HEK293 (cell line): ENCODE data around the gene GOLGA3.

Experiments used
- GLI4 ChIP-seq: fragments of 450-650 bp; formaldehyde crosslinking; IDR thresholded peaks from 2 replicates; pipeline ENCODE4 v1.5.1; 2016; ENCODE audit warnings: missing biosample characterization, missing genetic modification characterization
- IKZF3 ChIP-seq: fragments of 450-650 bp; IDR thresholded peaks from 2 replicates; pipeline ENCODE4 v1.5.0; 2018; ENCODE audit warnings: missing biosample characterization, mild to moderate bottlenecking, missing genetic modification characterization, moderate library complexity
- KLF16 ChIP-seq: fragments of 450-650 bp; formaldehyde crosslinking; IDR thresholded peaks from 2 replicates; pipeline ENCODE4 v1.5.1; 2017; ENCODE audit warnings: missing biosample characterization, missing genetic modification characterization
- PRDM4 ChIP-seq: fragments of 450-650 bp; formaldehyde crosslinking; IDR thresholded peaks from 2 replicates; pipeline ENCODE4 v1.5.1; 2017; ENCODE audit warnings: missing biosample characterization, missing genetic modification characterization
- REST ChIP-seq: fragments of 450-650 bp; formaldehyde crosslinking; IDR thresholded peaks from 2 replicates; pipeline ENCODE4 v1.5.1; 2016; ENCODE audit warnings: missing biosample characterization, missing genetic modification characterization
- TCF7L2 ChIP-seq: IDR thresholded peaks from 2 replicates; pipeline ENCODE4 v1.6.1; 2011; ENCODE audit warnings: low read depth, mild to moderate bottlenecking, inconsistent platforms, low read length, moderate library complexity, borderline replicate concordance
- ZBTB1 ChIP-seq: fragments of 450-650 bp; formaldehyde crosslinking; IDR thresholded peaks from 2 replicates; pipeline ENCODE4 v1.5.1; 2016; ENCODE audit warnings: missing biosample characterization, missing genetic modification characterization
- ZBTB7A ChIP-seq: fragments of 450-650 bp; formaldehyde crosslinking; IDR thresholded peaks from 2 replicates; pipeline ENCODE4 v1.5.1; 2016; ENCODE audit warnings: low read depth, missing biosample characterization, missing genetic modification characterization
- ZFP37 ChIP-seq: fragments of 450-650 bp; formaldehyde crosslinking; IDR thresholded peaks from 2 replicates; pipeline ENCODE4 v1.5.1; 2016; ENCODE audit warnings: missing biosample characterization, missing genetic modification characterization
- ZNF121 ChIP-seq: fragments of 450-650 bp; formaldehyde crosslinking; IDR thresholded peaks from 2 replicates; pipeline ENCODE4 v1.5.1; 2016; ENCODE audit warnings: missing biosample characterization, missing genetic modification characterization
- ZNF155 ChIP-seq: fragments of 450-650 bp; formaldehyde crosslinking; IDR thresholded peaks from 2 replicates; pipeline ENCODE4 v1.5.1; 2016; ENCODE audit warnings: missing biosample characterization, missing genetic modification characterization
- ZNF169 ChIP-seq: fragments of 450-650 bp; formaldehyde crosslinking; IDR thresholded peaks from 2 replicates; pipeline ENCODE4 v1.5.1; 2016; ENCODE audit warnings: missing biosample characterization, missing genetic modification characterization
- ZNF26 ChIP-seq: fragments of 450-650 bp; formaldehyde crosslinking; IDR thresholded peaks from 2 replicates; pipeline ENCODE4 v1.5.1; 2016; ENCODE audit warnings: missing biosample characterization, missing genetic modification characterization
- ZNF335 ChIP-seq: fragments of 450-650 bp; formaldehyde crosslinking; conservative IDR thresholded peaks from 2 replicates; pipeline ENCODE4 v1.5.1; 2016; ENCODE audit warnings: missing biosample characterization, missing genetic modification characterization
- ZNF423 ChIP-seq: fragments of 450-650 bp; formaldehyde crosslinking; IDR thresholded peaks from 2 replicates; pipeline ENCODE4 v1.5.1; 2016; ENCODE audit warnings: missing biosample characterization, missing genetic modification characterization
- ZNF580 ChIP-seq: fragments of 450-650 bp; formaldehyde crosslinking; IDR thresholded peaks from 2 replicates; pipeline ENCODE4 v1.5.1; 2016; ENCODE audit warnings: missing biosample characterization, missing genetic modification characterization
- ZNF585B ChIP-seq: fragments of 450-650 bp; formaldehyde crosslinking; IDR thresholded peaks from 2 replicates; pipeline ENCODE4 v1.5.1; 2016; ENCODE audit warnings: missing biosample characterization, missing genetic modification characterization
- ZNF626 ChIP-seq: fragments of 450-650 bp; sonication (Bioruptor Pico); formaldehyde crosslinking; IDR thresholded peaks from 2 replicates; pipeline ENCODE4 v1.5.1; 2018; ENCODE audit warnings: missing biosample characterization, missing genetic modification characterization, inconsistent platforms
- ZNF660 ChIP-seq: fragments of 450-650 bp; IDR thresholded peaks from 2 replicates; pipeline ENCODE4 v1.5.1; 2018; ENCODE audit warnings: missing biosample characterization, mild to moderate bottlenecking, missing genetic modification characterization
- ZNF768 ChIP-seq: fragments of 450-650 bp; formaldehyde crosslinking; IDR thresholded peaks from 2 replicates; pipeline ENCODE4 v1.5.1; 2018; ENCODE audit warnings: missing biosample characterization, mild to moderate bottlenecking, missing genetic modification characterization
- ZNF785 ChIP-seq: fragments of 450-650 bp; formaldehyde crosslinking; IDR thresholded peaks from 2 replicates; pipeline ENCODE4 v1.5.1; 2016; ENCODE audit warnings: missing biosample characterization, missing genetic modification characterization
- TF ChIP-seq, protein P1 (sequence below): fragments of 450-650 bp; formaldehyde crosslinking; IDR thresholded peaks from 2 replicates; pipeline ENCODE4 v1.5.1; 2016; ENCODE audit warnings: missing biosample characterization, missing genetic modification characterization
- TF ChIP-seq, protein P2 (sequence below): fragments of 450-650 bp; formaldehyde crosslinking; IDR thresholded peaks from 2 replicates; pipeline ENCODE4 v1.5.1; 2017; ENCODE audit warnings: missing biosample characterization, missing genetic modification characterization
- TF ChIP-seq, protein P3 (sequence below): fragments of 450-650 bp; IDR thresholded peaks from 2 replicates; pipeline ENCODE4 v1.5.1; 2018; ENCODE audit warnings: missing biosample characterization, mild to moderate bottlenecking, missing genetic modification characterization
- TF ChIP-seq, protein P4 (sequence below): fragments of 450-650 bp; formaldehyde crosslinking; IDR thresholded peaks from 2 replicates; pipeline ENCODE4 v1.5.1; 2016; ENCODE audit warnings: missing biosample characterization, missing genetic modification characterization

Gene GOLGA3

DNA sequence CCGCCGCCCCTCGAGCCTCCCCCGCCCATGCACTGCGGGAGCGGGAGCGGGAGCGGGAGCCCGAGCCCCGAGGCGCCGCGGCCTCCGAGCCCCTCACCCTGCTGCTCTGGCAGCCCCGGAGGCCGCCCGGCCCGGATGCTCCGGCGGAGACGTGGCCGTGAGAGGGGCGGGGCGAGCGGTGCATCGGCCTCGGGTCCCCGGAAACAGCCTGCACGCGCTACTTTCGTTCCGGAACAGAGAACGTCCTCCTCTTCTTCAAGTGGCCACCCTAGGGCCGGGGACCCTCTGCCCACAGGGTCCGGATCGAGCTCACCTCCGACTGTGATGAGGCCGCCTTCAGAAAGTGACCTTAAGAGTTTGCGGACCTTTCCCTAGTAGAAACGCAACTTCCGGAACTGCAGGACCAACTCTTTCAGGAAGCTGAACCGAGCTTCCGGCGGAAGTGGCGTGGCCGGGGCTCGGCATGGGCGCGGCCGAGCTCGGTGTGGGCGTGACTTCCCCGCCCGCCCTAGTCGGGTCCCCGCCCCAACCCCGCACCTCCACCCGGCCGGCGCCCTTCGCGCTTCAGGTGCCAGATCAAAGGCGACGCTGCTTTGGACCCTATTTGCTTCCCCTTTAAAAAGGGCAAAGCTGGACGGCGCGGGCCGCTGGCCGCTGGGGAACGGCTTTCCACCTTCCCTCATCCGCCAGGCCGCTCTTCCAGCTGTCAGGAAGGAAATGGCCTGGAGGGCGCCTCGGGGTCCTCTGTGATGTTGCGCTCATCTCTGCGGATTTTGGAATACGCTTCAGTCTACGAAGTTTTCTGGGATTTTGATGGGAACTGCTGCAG, at the start of gene GOLGA3 (continued):
- no peak for TF ChIP-seq ZNF335 (tag by site-specific recombination)
- TF ChIP-seq, protein P1, sequence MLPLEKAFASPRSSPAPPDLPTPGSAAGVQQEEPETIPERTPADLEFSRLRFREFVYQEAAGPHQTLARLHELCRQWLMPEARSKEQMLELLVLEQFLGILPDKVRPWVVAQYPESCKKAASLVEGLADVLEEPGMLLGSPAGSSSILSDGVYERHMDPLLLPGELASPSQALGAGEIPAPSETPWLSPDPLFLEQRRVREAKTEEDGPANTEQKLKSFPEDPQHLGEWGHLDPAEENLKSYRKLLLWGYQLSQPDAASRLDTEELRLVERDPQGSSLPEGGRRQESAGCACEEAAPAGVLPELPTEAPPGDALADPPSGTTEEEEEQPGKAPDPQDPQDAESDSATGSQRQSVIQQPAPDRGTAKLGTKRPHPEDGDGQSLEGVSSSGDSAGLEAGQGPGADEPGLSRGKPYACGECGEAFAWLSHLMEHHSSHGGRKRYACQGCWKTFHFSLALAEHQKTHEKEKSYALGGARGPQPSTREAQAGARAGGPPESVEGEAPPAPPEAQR (tag by site-specific recombination), result peak; percentile 92
- no peak for TF ChIP-seq ZNF423
- peak; percentile 68; the same call in 1 of the 2 replicates for TF ChIP-seq ZBTB7A
- peak; percentile 65; the same call in 1 of the 2 replicates for TF ChIP-seq ZNF121 (tag by site-specific recombination)
- no peak for TF ChIP-seq ZNF155 (tag by site-specific recombination)
- peak; percentile 43; the same call in 1 of the 2 replicates for TF ChIP-seq ZNF785
- TF ChIP-seq ZNF169 (tag by site-specific recombination), result 0 out of 2 replicates have a peak, but pooled peaks have one; percentile 35
- TF ChIP-seq KLF16 (tag by site-specific recombination), result peak; percentile 100
- TF ChIP-seq, protein P2, sequence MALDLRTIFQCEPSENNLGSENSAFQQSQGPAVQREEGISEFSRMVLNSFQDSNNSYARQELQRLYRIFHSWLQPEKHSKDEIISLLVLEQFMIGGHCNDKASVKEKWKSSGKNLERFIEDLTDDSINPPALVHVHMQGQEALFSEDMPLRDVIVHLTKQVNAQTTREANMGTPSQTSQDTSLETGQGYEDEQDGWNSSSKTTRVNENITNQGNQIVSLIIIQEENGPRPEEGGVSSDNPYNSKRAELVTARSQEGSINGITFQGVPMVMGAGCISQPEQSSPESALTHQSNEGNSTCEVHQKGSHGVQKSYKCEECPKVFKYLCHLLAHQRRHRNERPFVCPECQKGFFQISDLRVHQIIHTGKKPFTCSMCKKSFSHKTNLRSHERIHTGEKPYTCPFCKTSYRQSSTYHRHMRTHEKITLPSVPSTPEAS (tag by site-specific recombination), result peak; percentile 60; the same call in 1 of the 2 replicates
- TF ChIP-seq, protein P3, sequence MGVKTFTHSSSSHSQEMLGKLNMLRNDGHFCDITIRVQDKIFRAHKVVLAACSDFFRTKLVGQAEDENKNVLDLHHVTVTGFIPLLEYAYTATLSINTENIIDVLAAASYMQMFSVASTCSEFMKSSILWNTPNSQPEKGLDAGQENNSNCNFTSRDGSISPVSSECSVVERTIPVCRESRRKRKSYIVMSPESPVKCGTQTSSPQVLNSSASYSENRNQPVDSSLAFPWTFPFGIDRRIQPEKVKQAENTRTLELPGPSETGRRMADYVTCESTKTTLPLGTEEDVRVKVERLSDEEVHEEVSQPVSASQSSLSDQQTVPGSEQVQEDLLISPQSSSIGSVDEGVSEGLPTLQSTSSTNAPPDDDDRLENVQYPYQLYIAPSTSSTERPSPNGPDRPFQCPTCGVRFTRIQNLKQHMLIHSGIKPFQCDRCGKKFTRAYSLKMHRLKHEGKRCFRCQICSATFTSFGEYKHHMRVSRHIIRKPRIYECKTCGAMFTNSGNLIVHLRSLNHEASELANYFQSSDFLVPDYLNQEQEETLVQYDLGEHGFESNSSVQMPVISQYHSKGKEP, result peak; percentile 72
- peak; percentile 59; the same call in 1 of the 2 replicates for TF ChIP-seq PRDM4
- peak; percentile 95 for TF ChIP-seq ZFP37 (tag by site-specific recombination)
- TF ChIP-seq TCF7L2, result no peak
- TF ChIP-seq ZNF580 (tag by site-specific recombination), result peak; percentile 97
- TF ChIP-seq ZNF660 (tag by site-specific recombination), result peak; percentile 99
- TF ChIP-seq, protein P4, sequence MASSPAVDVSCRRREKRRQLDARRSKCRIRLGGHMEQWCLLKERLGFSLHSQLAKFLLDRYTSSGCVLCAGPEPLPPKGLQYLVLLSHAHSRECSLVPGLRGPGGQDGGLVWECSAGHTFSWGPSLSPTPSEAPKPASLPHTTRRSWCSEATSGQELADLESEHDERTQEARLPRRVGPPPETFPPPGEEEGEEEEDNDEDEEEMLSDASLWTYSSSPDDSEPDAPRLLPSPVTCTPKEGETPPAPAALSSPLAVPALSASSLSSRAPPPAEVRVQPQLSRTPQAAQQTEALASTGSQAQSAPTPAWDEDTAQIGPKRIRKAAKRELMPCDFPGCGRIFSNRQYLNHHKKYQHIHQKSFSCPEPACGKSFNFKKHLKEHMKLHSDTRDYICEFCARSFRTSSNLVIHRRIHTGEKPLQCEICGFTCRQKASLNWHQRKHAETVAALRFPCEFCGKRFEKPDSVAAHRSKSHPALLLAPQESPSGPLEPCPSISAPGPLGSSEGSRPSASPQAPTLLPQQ (tag by site-specific recombination), result peak; percentile 99
- peak; percentile 66; the same call in 1 of the 2 replicates for TF ChIP-seq REST (tag by site-specific recombination)
- TF ChIP-seq GLI4 (tag by site-specific recombination), result peak; percentile 86; the same call in 1 of the 2 replicates
- TF ChIP-seq ZNF585B (tag by site-specific recombination), result no peak
- peak; percentile 75; the same call in 1 of the 2 replicates for TF ChIP-seq ZNF626 (tag by site-specific recombination)
- no peak for TF ChIP-seq ZNF26 (tag by site-specific recombination)
- TF ChIP-seq IKZF3 (tag by site-specific recombination), result peak; percentile 43; the same call in 1 of the 2 replicates
- peak; percentile 88 for TF ChIP-seq ZBTB1 (tag by site-specific recombination)
- TF ChIP-seq ZNF768 (tag by site-specific recombination), result no peak
